HepG2 (cell line): Measurements from ENCODE around the gene CES3. TPM values are rescaled to one million over a fixed set of nuclear protein-coding genes. Genes with fewer than 3 reads are reported as not detected.
A peak's percentile ranks its signal among the peaks of the same experiment; 100 is the strongest.
"Not testable (repeated sequence)": the region's sequence is repeated elsewhere in the genome, so short reads cannot be mapped to it uniquely, and the experiment has no call there.

Source experiments
- ATAC-seq: fragments of 200-7000 bp; cut with Tn5 transposase; 3 replicates; pipeline ENCODE4 v1.9.1; 2020; ENCODE audit warnings: mild to moderate bottlenecking, moderate library complexity
- BruUV-seq: library from RNA; stranded (reverse); fragments of 400-500 nt; replicated peaks from 2 replicates; lab custom pipeline; 2021; lab: Mats Ljungman, UMichigan
- CTCF ChIA-PET: fragments of 300-600 bp; formaldehyde crosslinking; extraction: SDS; loops from one replicate; lab custom pipeline; 2021; ENCODE audit warnings: low total read pairs, inconsistent platforms, low intra/inter-chr PET ratio; lab: Yijun Ruan, JAX
- POLR2A ChIA-PET: fragments of 350-600 bp; sonication (Branson Sonifier 250); formaldehyde crosslinking; loops from one replicate; lab custom pipeline; 2020; ENCODE audit warnings: antibody characterized with exemption, inconsistent platforms; lab: Yijun Ruan, JAX
- DNase-seq: peaks from one replicate; pipeline ENCODE4 v3.0.0-alpha.2; 2015; ENCODE audit warnings: low spot score
- FAIRE-seq: peaks from 3 replicates; lab custom pipeline; 2011; peaks lifted over from hg19 to GRCh38; lab: Jason Lieb, UNC
- H2AFZ ChIP-seq: one replicate; pipeline ENCODE4 v1.6.1; 2011; ENCODE audit warnings: low read length, inconsistent platforms
- H3K27ac ChIP-seq: fragments of 300-600 bp; 3 replicates; pipeline ENCODE4 v1.8.0; 2011; ENCODE audit warnings: mixed run types, mild to moderate bottlenecking, mixed read lengths, low read length, inconsistent platforms; ENCODE audit not compliant: insufficient read depth; ENCODE audit errors: extremely low read length
- H3K27me3 ChIP-seq, 2 experiments: fragments of 200-600 bp in 1 of 2; 2 replicates in 1 of 2; 3 replicates in 1 of 2; pipeline versions ENCODE4 v1.6.0 to v1.8.0; 2011; ENCODE audit warnings: low read length in 2 of 2, mild to moderate bottlenecking in 2 of 2, moderate library complexity in 2 of 2, inconsistent platforms in 1 of 2; ENCODE audit not compliant: insufficient read depth in 2 of 2, control insufficient read depth in 1 of 2
- H3K36me3 ChIP-seq, 2 experiments: fragments of 200-600 bp in 1 of 2; replicated peaks in 1 of 2; 2 replicates in 1 of 2; 3 replicates in 1 of 2; pipeline versions ENCODE4 v1.5.1 to v1.8.0; 2011; ENCODE audit warnings: low read length in 2 of 2, inconsistent platforms in 1 of 2; ENCODE audit not compliant: insufficient read depth in 2 of 2, control insufficient read depth in 1 of 2
- H3K4me1 ChIP-seq: 2 replicates; pipeline ENCODE4 v1.5.1; 2012; ENCODE audit warnings: low read length, inconsistent platforms; ENCODE audit not compliant: insufficient read depth
- H3K4me2 ChIP-seq: 2 replicates; pipeline ENCODE4 v1.6.0; 2011; ENCODE audit warnings: low read depth, low read length, inconsistent platforms
- H3K4me3 ChIP-seq, 3 experiments: fragments of 200-600 bp in 1 of 3; sonication (generic), shearing (Covaris generic) in 1 of 3; replicated peaks in 1 of 3; 2 replicates each; pipeline ENCODE4 v1.5.1; 2011 to 2016; ENCODE audit warnings: low read length in 3 of 3, inconsistent platforms in 2 of 3, low read depth in 2 of 3, mild to moderate bottlenecking in 2 of 3, control low read depth in 1 of 3, mixed read lengths in 1 of 3; ENCODE audit not compliant: insufficient read depth in 1 of 3
- H3K79me2 ChIP-seq: one replicate; pipeline ENCODE4 v1.6.1; 2011; ENCODE audit warnings: low read length, inconsistent platforms; ENCODE audit not compliant: insufficient read depth
- H3K9ac ChIP-seq: 2 replicates; pipeline ENCODE4 v1.6.0; 2011; ENCODE audit warnings: mild to moderate bottlenecking, low read depth, low read length, inconsistent platforms; ENCODE audit not compliant: insufficient read depth
- H3K9me3 ChIP-seq: 2 replicates; pipeline ENCODE4 v1.5.1; 2012; ENCODE audit warnings: mild to moderate bottlenecking, low read length
- H4K20me1 ChIP-seq: 2 replicates; pipeline ENCODE4 v1.6.0; 2011; ENCODE audit warnings: inconsistent platforms, mild to moderate bottlenecking, low read length, moderate library complexity; ENCODE audit not compliant: insufficient read depth
- KLF13 ChIP-seq: sonication (generic); formaldehyde crosslinking; IDR thresholded peaks from 2 replicates; pipeline ENCODE4 v1.4.0; 2020; ENCODE audit warnings: mild to moderate bottlenecking, missing genetic modification reagents
- NAIF1 ChIP-seq: sonication (generic); formaldehyde crosslinking; IDR thresholded peaks from 2 replicates; pipeline ENCODE4 v1.5.0; 2020; ENCODE audit warnings: mild to moderate bottlenecking, missing genetic modification reagents, borderline replicate concordance
- NFKB2 ChIP-seq: sonication (generic); formaldehyde crosslinking; IDR thresholded peaks from 2 replicates; pipeline ENCODE4 v1.4.0; 2020; ENCODE audit warnings: missing genetic modification reagents, borderline replicate concordance
- RNF219 ChIP-seq: sonication (generic); formaldehyde crosslinking; IDR thresholded peaks from 2 replicates; pipeline ENCODE4 v1.5.0; 2020; ENCODE audit warnings: mild to moderate bottlenecking, missing genetic modification reagents
- ZBTB2 ChIP-seq: sonication (generic); formaldehyde crosslinking; IDR thresholded peaks from 2 replicates; pipeline ENCODE4 v1.8.0; 2022; ENCODE audit warnings: low read depth, missing genetic modification reagents
- ZBTB42 ChIP-seq: sonication (generic); formaldehyde crosslinking; IDR thresholded peaks from 2 replicates; pipeline ENCODE4 v1.5.0; 2020; ENCODE audit warnings: mild to moderate bottlenecking, missing genetic modification reagents
- ZFP82 ChIP-seq: sonication (generic); formaldehyde crosslinking; IDR thresholded peaks from 2 replicates; pipeline ENCODE4 v1.5.1; 2020; ENCODE audit warnings: mild to moderate bottlenecking, missing genetic modification reagents, borderline replicate concordance
- ZNF224 ChIP-seq: sonication (generic); formaldehyde crosslinking; IDR thresholded peaks from 2 replicates; pipeline ENCODE4 v1.5.0; 2020; ENCODE audit warnings: mild to moderate bottlenecking, missing genetic modification reagents
- ZNF615 ChIP-seq: sonication (generic); formaldehyde crosslinking; IDR thresholded peaks from 2 replicates; pipeline ENCODE4 v1.5.0; 2020; ENCODE audit warnings: mild to moderate bottlenecking, missing genetic modification reagents, borderline replicate concordance
- ZNF816 ChIP-seq: sonication (generic); formaldehyde crosslinking; IDR thresholded peaks from 2 replicates; pipeline ENCODE4 v1.8.0; 2022; ENCODE audit warnings: missing genetic modification reagents, mild to moderate bottlenecking, borderline replicate concordance
- ZNF841 ChIP-seq: sonication (generic); formaldehyde crosslinking; IDR thresholded peaks from 2 replicates; pipeline ENCODE4 v1.8.1; 2023; ENCODE audit warnings: missing genetic modification reagents, borderline replicate concordance
- ZNF850 ChIP-seq: sonication (generic); formaldehyde crosslinking; conservative IDR thresholded peaks from 2 replicates; pipeline ENCODE4 v1.9.0; 2021; ENCODE audit warnings: mild to moderate bottlenecking, missing genetic modification reagents
- ZNF879 ChIP-seq: sonication (generic); formaldehyde crosslinking; IDR thresholded peaks from 2 replicates; pipeline ENCODE4 v1.8.1; 2023; ENCODE audit warnings: missing genetic modification reagents
- ZUFSP ChIP-seq: sonication (generic); formaldehyde crosslinking; IDR thresholded peaks from 2 replicates; pipeline ENCODE4 v1.9.0; 2021; ENCODE audit warnings: missing genetic modification reagents, mild to moderate bottlenecking, borderline replicate concordance
- WGBS: methylation state at CpG from one replicate; pipeline ENCODE4 v1.1.6; 2017; ENCODE audit warnings: low lambda C conversion rate; 5-methylcytosine and 5-hydroxymethylcytosine counted together
- in situ Hi-C: cut with HindIII; loops from 2 replicates; pipeline ENCODE4 v1.10.0; 2017; ENCODE audit warnings: low pct_unique_long_range_greater_than_20kb; ENCODE audit not compliant: extremely low pct_ligation_motif_present
- intact Hi-C: fragments of 100-400 bp; cut with micrococcal nuclease; formaldehyde crosslinking; loops from one replicate; pipeline ENCODE4 v1.10.0; 2022; ENCODE audit not compliant: unreplicated experiment
- polyA plus RNA-seq, 8 experiments: library from polyadenylated mRNA; depleted of rRNA in 3 of 8; stranded (reverse) in 7 of 8; unstranded in 1 of 8; fragments of >200 nt; fragmentation: Illumina TruSeq in 4 of 8; extraction: Trizol in 4 of 8; gene quantifications; 2 replicates each; pipeline versions ENCODE4 v1.2.1 to v1.2.3, GENCODE V29; 2011 to 2016; ENCODE audit warnings: low read depth in 4 of 8, missing spikeins in 1 of 8, mixed read lengths in 1 of 8; ENCODE audit not compliant: insufficient read depth in 1 of 8
- total RNA-seq, 5 experiments: library from RNA; depleted of rRNA; stranded (reverse); fragments of >200 nt; fragmentation: Illumina TruSeq; extraction: Trizol; gene quantifications; 2 replicates each; pipeline ENCODE4 v1.2.3, GENCODE V29; 2016; ENCODE audit warnings: low read depth in 1 of 5

Gene CES3
- total and polyA plus RNA-seq, 2 of the 13 experiments (the other 11 are each of a cell fraction or from before 2014, with no cell fraction given): 6.6 to 17.4 TPM

GRCh38 chr16:66934839-66935313 lies 26.2 kb upstream of the CES3 start:
- Histone ChIP-seq H3K4me1 (peaks cover 65% of the 10 kb centered on the region), H3K36me3 (peaks cover 8 to 24% of the 10 kb centered on the region in 2 experiments; a peak in 4 of 5 replicates), H3K4me2 (peak overlapping the region; percentile 89), H3K4me3 (peak overlapping the region; percentile 81 to 89 (median 88)), H3K79me2 (peaks cover 33% of the 10 kb centered on the region), H3K9ac (peak overlapping the region; percentile 90), H3K27ac (peak overlapping the region; percentile 81)
- H3K9me3 ChIP-seq, H2AFZ ChIP-seq, H4K20me1 ChIP-seq, DNase-seq, CTCF ChIA-PET, ATAC-seq, H3K27me3 ChIP-seq: not testable (repeated sequence)
- intact Hi-C loops: loop anchor here (1.0 kb wide), 1 partner anchor 176 kb away; no protein-coding TSS in a partner anchor
- FAIRE-seq: peak; percentile 21
- TSS peak; percentile 51 for BruUV-seq
- 2% methylated on average over 23 of the region's 24 CpGs for WGBS
- POLR2A ChIA-PET: interaction anchor here (0.7 to 2.4 kb wide), 9 partner anchors 9 to 132 kb away, joined by 3 to 20 read pairs (median 3); partner anchors contain the start of genes CDH16 and PDP2
- in situ Hi-C loops: loop anchor here (5.0 kb wide), 1 partner anchor 33 kb away; no protein-coding TSS in a partner anchor
- TF ChIP-seq ZNF850 (CRISPR knock-in tag): 0 out of 2 replicates have a peak, but pooled peaks have one; percentile 45
- 0 out of 2 replicates have a peak, but pooled peaks have one; percentile 27 for TF ChIP-seq ZNF841 (CRISPR knock-in tag)
- TF ChIP-seq NAIF1 (CRISPR knock-in tag): 0 out of 2 replicates have a peak, but pooled peaks have one; percentile 13
- TF ChIP-seq RNF219 (CRISPR knock-in tag): peak; percentile 21; the same call in 1 of the 2 replicates
- 0 out of 2 replicates have a peak, but pooled peaks have one; percentile 24 for TF ChIP-seq ZUFSP (CRISPR knock-in tag)
- 0 out of 2 replicates have a peak, but pooled peaks have one; percentile 30 for TF ChIP-seq ZNF224 (CRISPR knock-in tag)
- 0 out of 2 replicates have a peak, but pooled peaks have one; percentile 9 for TF ChIP-seq NFKB2 (CRISPR knock-in tag)
- peak; percentile 65; the same call in 1 of the 2 replicates for TF ChIP-seq ZNF816 (CRISPR knock-in tag)
- TF ChIP-seq ZFP82 (CRISPR knock-in tag): peak; percentile 51; the same call in 1 of the 2 replicates
- 0 out of 2 replicates have a peak, but pooled peaks have one; percentile 5 for TF ChIP-seq ZNF615
- TF ChIP-seq ZBTB2: 0 out of 2 replicates have a peak, but pooled peaks have one; percentile 17
- TF ChIP-seq ZNF879 (CRISPR knock-in tag): 0 out of 2 replicates have a peak, but pooled peaks have one; percentile 40
- TF ChIP-seq ZBTB42 (CRISPR knock-in tag): peak; percentile 3; the same call in 1 of the 2 replicates
- TF ChIP-seq KLF13 (CRISPR knock-in tag): 0 out of 2 replicates have a peak, but pooled peaks have one; percentile 5
